ENCODE results near the gene GUCY1A1. TPM values are rescaled to one million over a fixed set of nuclear protein-coding genes. Genes with fewer than 3 reads are reported as not detected.

The GUCY1A1 gene
- total and polyA plus RNA-seq, 12 donors, result 6.7 to 101 (median 60.2) TPM

- H3K9me3 ChIP-seq, result no peaks in the 10 kb centered on the region
- DNase-seq, result peak; percentile 62 to 71
- 0% methylated on average over 21 to 27 of the region's 27 CpGs for WGBS, 2 donors
Measured at GRCh38 chr4:155667222-155667567, 547 bp downstream of the GUCY1A1 start.

GRCh38 chr4:155667568-155668511, 1.2 kb downstream of the GUCY1A1 start:
- H3K4me3 ChIP-seq, result peak overlapping the region; percentile 51 to 85 (median 74)
- peak; percentile 72 to 93 (median 84) for ATAC-seq
- TF ChIP-seq CTCF (IDR thresholded peaks at IDR 0.05), result no peak
- intact Hi-C loops (cut with DNase I), result loop anchor here in 8 of 10 donors (2.0 to 10.0 kb wide), 14 partner anchors 39 to 226 kb away; partner anchors contain the start of gene GUCY1B1 (in 3 of the 8)
- peaks cover 0 to 31% (median 0%) of the 10 kb centered on the region in 7 donors for H3K27me3 ChIP-seq
- H3K4me1 ChIP-seq, result peaks cover 0 to 43% (median 17%) of the 10 kb centered on the region in 9 donors
- DNase-seq, result peak in 1 of 2 donors; percentile 33
- H3K27ac ChIP-seq, result peak overlapping the region; percentile 88 to 95 (median 92)
- no peaks in the 10 kb centered on the region for H3K9me3 ChIP-seq
- H3K36me3 ChIP-seq, result peaks cover 0 to 9% (median 0%) of the 10 kb centered on the region in 9 donors
- 1% methylated on average over 70 to 71 of the region's 71 CpGs for WGBS, 2 donors

More at GRCh38 chr4:155667222-155667567, 547 bp downstream of the GUCY1A1 start:
- Histone ChIP-seq H3K27ac (peak overlapping the region; percentile 88 to 95 (median 92)), H3K4me3 (peak overlapping the region; percentile 51 to 85 (median 74)), H3K4me1 (peaks cover 0 to 37% (median 17%) of the 10 kb centered on the region in 9 donors), H3K27me3 (peaks cover 0 to 31% (median 0%) of the 10 kb centered on the region in 7 donors), H3K36me3 (peaks cover 0 to 9% (median 0%) of the 10 kb centered on the region in 9 donors)
- TF ChIP-seq CTCF (IDR thresholded peaks at IDR 0.05), result peak in 3 of 9 donors; percentile 11 to 15 (median 15)
- peak; percentile 45 to 83 (median 74) for ATAC-seq
- intact Hi-C loops (cut with DNase I), result loop anchor here in 8 of 10 donors (2.0 to 10.0 kb wide), 13 partner anchors 40 to 225 kb away; partner anchors contain the start of gene GUCY1B1 (in 2 of the 8)

GRCh38 chr4:155668707-155669220, 2.1 kb downstream of the GUCY1A1 start:
- intact Hi-C loops (cut with DNase I), result loop anchor here in 8 of 10 donors (2.0 to 10.0 kb wide), 13 partner anchors 39 to 226 kb away; partner anchors contain the start of gene GUCY1B1 (in 3 of the 8)
- Histone ChIP-seq H3K4me1 (peaks cover 0 to 53% (median 20%) of the 10 kb centered on the region in 9 donors), H3K9me3 (no peaks in the 10 kb centered on the region), H3K27me3 (peaks cover 0 to 31% (median 0%) of the 10 kb centered on the region in 7 donors), H3K4me3 (peak overlapping the region; percentile 51 to 85 (median 74)), H3K27ac (peak overlapping the region; percentile 88 to 95 (median 92)), H3K36me3 (peaks cover 0 to 9% (median 0%) of the 10 kb centered on the region in 9 donors)
- no peak for TF ChIP-seq CTCF (IDR thresholded peaks at IDR 0.05)
- ATAC-seq (no peak), DNase-seq (no peak)
- WGBS, 2 donors, result 26 to 39% methylated on average over 9 of the region's 9 CpGs

- WGBS, 2 donors, result 68% methylated on average over 2 of the region's 2 CpGs
- Histone ChIP-seq H3K9me3 (no peaks in the 10 kb centered on the region), H3K27ac (peak overlapping the region in 6 of 10 donors; percentile 0 to 95 (median 30)), H3K27me3 (peaks cover 0 to 16% (median 0%) of the 10 kb centered on the region in 7 donors), H3K4me1 (peaks cover 0 to 82% (median 43%) of the 10 kb centered on the region in 9 donors), H3K4me3 (peak overlapping the region in 5 of 10 donors; percentile 1 to 81 (median 2)), H3K36me3 (peaks cover 0 to 9% (median 0%) of the 10 kb centered on the region in 9 donors)
- TF ChIP-seq CTCF (IDR thresholded peaks at IDR 0.05), result no peak
- no peak for DNase-seq
- no peak for ATAC-seq
- intact Hi-C loops (cut with DNase I), result loop anchor here in 3 of 10 donors (5.0 to 10.0 kb wide), 3 partner anchors 92 to 160 kb away; no protein-coding TSS in a partner anchor
Measured at GRCh38 chr4:155672342-155672741, 5.7 kb downstream of the GUCY1A1 start.
